GM12878 (cell line): ENCODE data around the gene WNT9A. TPM values are rescaled to one million over a fixed set of nuclear protein-coding genes. Genes with fewer than 3 reads are reported as not detected.

Source experiments
- ATAC-seq: fragments of 200-7000 bp; cut with Tn5 transposase; 3 replicates; pipeline ENCODE4 v1.9.1; 2020; ENCODE audit warnings: mild to moderate bottlenecking, moderate library complexity
- BruUV-seq: library from RNA; stranded (reverse); fragments of 400-500 nt; replicated peaks from 2 replicates; lab custom pipeline; 2021; lab: Mats Ljungman, UMichigan
- CTCF ChIA-PET: fragments of 300-600 bp; sonication (Branson Sonifier 250); formaldehyde crosslinking; extraction: SDS; loops from one replicate; lab custom pipeline; 2021; ENCODE audit warnings: inconsistent platforms; lab: Yijun Ruan, JAX
- POLR2A ChIA-PET: fragments of 350-600 bp; formaldehyde crosslinking; extraction: SDS; loops from one replicate; lab custom pipeline; 2021; ENCODE audit warnings: inconsistent platforms; lab: Charles Lee
- RAD21 ChIA-PET: fragments of 300-600 bp; sonication (Branson Sonifier 250); formaldehyde crosslinking; loops from one replicate; lab custom pipeline; 2023; ENCODE audit warnings: antibody characterized with exemption; ENCODE audit not compliant: unreplicated experiment; lab: Charles Lee
- SMC1A ChIA-PET: fragments of 300-600 bp; sonication (Branson Sonifier 250); formaldehyde crosslinking; loops from one replicate; lab custom pipeline; 2023; ENCODE audit not compliant: unreplicated experiment, uncharacterized antibody; lab: Charles Lee
- DNase-seq: peaks from one replicate; pipeline ENCODE4 v3.0.0-alpha.2; 2011; ENCODE audit warnings: low read depth, low spot score
- FAIRE-seq: peaks from 3 replicates; lab custom pipeline; 2011; peaks lifted over from hg19 to GRCh38; lab: Jason Lieb, UNC
- H2AFZ ChIP-seq: 2 replicates; pipeline ENCODE4 v1.6.0; 2011; ENCODE audit warnings: low read depth, low read length, control low read depth; ENCODE audit not compliant: control insufficient read depth
- H3K27ac ChIP-seq: 2 replicates; pipeline ENCODE4 v1.5.1; 2011; ENCODE audit warnings: control low read depth; ENCODE audit not compliant: control insufficient read depth, insufficient read depth
- H3K27me3 ChIP-seq, 2 experiments: replicated peaks in 1 of 2; 2 replicates each; pipeline versions ENCODE4 v1.6.0 to v1.6.1; 2011; ENCODE audit warnings: low read length in 1 of 2; ENCODE audit not compliant: control insufficient read depth in 2 of 2, insufficient read depth in 2 of 2
- H3K36me3 ChIP-seq, 2 experiments: 2 replicates each; pipeline ENCODE4 v1.5.1; 2011; ENCODE audit warnings: low read length in 1 of 2; ENCODE audit not compliant: control insufficient read depth in 2 of 2, insufficient read depth in 2 of 2
- H3K4me1 ChIP-seq: 2 replicates; pipeline ENCODE4 v1.6.1; 2011; ENCODE audit warnings: mild to moderate bottlenecking, low read length, moderate library complexity, mixed read lengths; ENCODE audit not compliant: control insufficient read depth, insufficient read depth
- H3K4me2 ChIP-seq: 2 replicates; pipeline ENCODE4 v1.6.0; 2011; ENCODE audit warnings: control low read depth; ENCODE audit not compliant: control insufficient read depth, insufficient read depth
- H3K4me3 ChIP-seq: fragments of 200-600 bp; sonication (generic); 2 replicates; pipeline ENCODE4 v1.5.1; 2016
- H3K79me2 ChIP-seq: 2 replicates; pipeline ENCODE4 v1.6.0; 2011; ENCODE audit warnings: low read length; ENCODE audit not compliant: control insufficient read depth, insufficient read depth
- H3K9ac ChIP-seq: 2 replicates; pipeline ENCODE4 v1.8.0; 2011; ENCODE audit warnings: low read length, control low read depth, mixed read lengths; ENCODE audit not compliant: control insufficient read depth, insufficient read depth
- H3K9me3 ChIP-seq: replicated peaks from 3 replicates; pipeline ENCODE4 v1.5.1; 2011; ENCODE audit warnings: mild to moderate bottlenecking, low read length; ENCODE audit not compliant: control insufficient read depth, insufficient read depth
- H4K20me1 ChIP-seq: 2 replicates; pipeline ENCODE4 v1.6.0; 2011; ENCODE audit not compliant: control insufficient read depth, insufficient read depth
- ATF2 ChIP-seq: IDR thresholded peaks from 2 replicates; pipeline ENCODE4 v1.6.1; 2012; ENCODE audit warnings: low read length, inconsistent platforms
- BCL3 ChIP-seq: IDR thresholded peaks from 2 replicates; pipeline ENCODE4 v1.6.1; 2011; ENCODE audit warnings: borderline replicate concordance, low read depth, mild to moderate bottlenecking, moderate library complexity, low read length; ENCODE audit not compliant: insufficient read depth, poor library complexity, severe bottlenecking
- CBX5 ChIP-seq: sonication (generic); IDR thresholded peaks from 2 replicates; pipeline ENCODE4 v1.6.1; 2016; ENCODE audit warnings: low read depth, moderate library complexity, mild to moderate bottlenecking, inconsistent platforms
- DPF2 ChIP-seq: fragments of 450-650 bp; IDR thresholded peaks from 2 replicates; pipeline ENCODE4 v1.6.1; 2017; ENCODE audit warnings: mild to moderate bottlenecking
- E2F8 ChIP-seq: fragments of 450-650 bp; IDR thresholded peaks from 2 replicates; pipeline ENCODE4 v1.6.1; 2018; ENCODE audit warnings: mild to moderate bottlenecking, low read depth, moderate library complexity; ENCODE audit not compliant: partially characterized antibody
- EED ChIP-seq: sonication (generic); IDR thresholded peaks from 2 replicates; pipeline ENCODE4 v1.6.1; 2016; ENCODE audit warnings: antibody characterized with exemption, low read depth
- HDGF ChIP-seq: fragments of 450-650 bp; IDR thresholded peaks from 2 replicates; pipeline ENCODE4 v1.6.1; 2016; ENCODE audit warnings: antibody characterized with exemption
- IRF3 ChIP-seq: fragments of 450-650 bp; IDR thresholded peaks from 2 replicates; pipeline ENCODE4 v1.6.1; 2014; ENCODE audit warnings: mild to moderate bottlenecking
- IRF4 ChIP-seq: IDR thresholded peaks from 2 replicates; pipeline ENCODE4 v1.6.1; 2011; ENCODE audit warnings: low read depth, low read length
- MXI1 ChIP-seq: fragments of 150-350 bp; IDR thresholded peaks from 2 replicates; pipeline ENCODE4 v1.6.1; 2011; ENCODE audit warnings: low read depth, mild to moderate bottlenecking, inconsistent platforms, low read length, improper control_type of control experiment
- NFXL1 ChIP-seq: fragments of 450-650 bp; IDR thresholded peaks from 2 replicates; pipeline ENCODE4 v1.6.1; 2017; ENCODE audit warnings: antibody characterized with exemption, mild to moderate bottlenecking, borderline replicate concordance
- NR2F1 ChIP-seq: fragments of 450-650 bp; conservative IDR thresholded peaks from 2 replicates; pipeline ENCODE4 v1.6.1; 2017; ENCODE audit warnings: mild to moderate bottlenecking
- POLR2AphosphoS2 ChIP-seq: IDR thresholded peaks from 2 replicates; pipeline ENCODE4 v1.6.1; 2011; ENCODE audit warnings: low read depth, mild to moderate bottlenecking, low read length, improper control_type of control experiment, moderate library complexity
- YY1 ChIP-seq: IDR thresholded peaks from 2 replicates; pipeline ENCODE4 v1.6.1; 2011; ENCODE audit warnings: low read depth, mild to moderate bottlenecking, low read length
- ZNF207 ChIP-seq: fragments of 450-650 bp; IDR thresholded peaks from 2 replicates; pipeline ENCODE4 v1.6.1; 2014; ENCODE audit warnings: antibody characterized with exemption, mild to moderate bottlenecking, borderline replicate concordance
- WGBS: methylation state at CpG from one replicate; pipeline ENCODE4 v1.1.6; 2016; ENCODE audit warnings: low lambda C conversion rate; ENCODE audit not compliant: insufficient replicate concordance, insufficient coverage; ENCODE audit errors: missing lambda C conversion rate; 5-methylcytosine and 5-hydroxymethylcytosine counted together
- in situ Hi-C: fragments of 300-500 bp; cut with MboI; formaldehyde crosslinking; loops from 9 replicates; pipeline ENCODE4 v1.14.3; 2018; ENCODE audit warnings: mixed read lengths
- intact Hi-C: fragments of 100-400 bp; cut with micrococcal nuclease; formaldehyde crosslinking; loops from one replicate; pipeline ENCODE4 v1.14.2; 2022; ENCODE audit not compliant: unreplicated experiment
- polyA plus RNA-seq, 11 experiments: library from polyadenylated mRNA; depleted of rRNA in 4 of 11; unstranded in 6 of 11; stranded (reverse) in 5 of 11; fragments of >200 nt; fragmentation: Nextera tagmentation in 4 of 11; fragmentation: Illumina TruSeq in 1 of 11; extraction: Ambion mirVana in 4 of 11; extraction: Trizol in 1 of 11; gene quantifications; 1 replicate in 1 of 11; 2 replicates in 10 of 11; pipeline versions ENCODE4 v1.2.1 to v1.2.3, GENCODE V29; 2011 to 2016; ENCODE audit warnings: inconsistent platforms in 2 of 11, missing spikeins in 2 of 11, low read depth in 1 of 11
- total RNA-seq, 4 experiments: library from RNA; depleted of rRNA in 3 of 4; stranded (reverse); fragments of >200 nt in 3 of 4; fragmentation: Illumina TruSeq in 1 of 4; extraction: Trizol in 1 of 4; gene quantifications; 2 replicates each; pipeline versions ENCODE4 v1.2.1 to v1.2.3, GENCODE V29; 2013 to 2021

Gene WNT9A
- total and polyA plus RNA-seq, 10 of the 15 experiments (the other 5 are each of a cell fraction or from before 2014, with no cell fraction given), result not detected

- Histone ChIP-seq H3K9ac (no peak overlapping the region), H3K27ac (no peak overlapping the region), H3K36me3 (no peaks in the 10 kb centered on the region), H3K4me1 (no peaks in the 10 kb centered on the region), H3K9me3 (no peaks in the 10 kb centered on the region), H4K20me1 (no peaks in the 10 kb centered on the region; the same call in 1 of the 2 replicates), H3K4me3 (no peak overlapping the region), H2AFZ (no peak overlapping the region), H3K79me2 (no peaks in the 10 kb centered on the region), H3K27me3 (no peaks in the 10 kb centered on the region; a peak in 2 of 4 replicates), H3K4me2 (no peak overlapping the region)
- no TSS peak for BruUV-seq
- ChIA-PET SMC1A (no interaction called here), CTCF (no interaction called here), RAD21 (no interaction called here), POLR2A (no interaction called here)
- no peak for ATAC-seq
- WGBS, result 45% methylated on average over 26 of the region's 27 CpGs
- intact Hi-C loops, result no loop called here
- in situ Hi-C loops, result no loop called here
- DNase-seq, result no peak
- no peak for FAIRE-seq
- TF ChIP-seq YY1, result no peak
- no peak for TF ChIP-seq ATF2
- TF ChIP-seq IRF4, result no peak
- TF ChIP-seq NFXL1, result no peak
- TF ChIP-seq EED, result no peak
- no peak for TF ChIP-seq E2F8
- no peak for TF ChIP-seq BCL3
- TF ChIP-seq POLR2AphosphoS2, result no peak
- no peak for TF ChIP-seq MXI1
- no peak for TF ChIP-seq ZNF207
- TF ChIP-seq CBX5, result no peak
- no peak for TF ChIP-seq DPF2
- TF ChIP-seq IRF3, result no peak
- no peak for TF ChIP-seq NR2F1
- TF ChIP-seq HDGF, result no peak
Measured at GRCh38 chr1:227938911-227939790, 8.6 kb downstream of the WNT9A start.
